Frontal cortex (tissue), 4 donors: ENCODE data around the gene AJUBA. TPM values are rescaled to one million over a fixed set of nuclear protein-coding genes. Genes with fewer than 3 reads are reported as not detected.
"Not testable (repeated sequence)": the region's sequence is repeated elsewhere in the genome, so short reads cannot be mapped to it uniquely, and the experiment has no call there.

ENCODE experiments used
- DNase-seq, 2 donors: peaks; one replicate each; pipeline ENCODE4 v3.0.0; 2012; ENCODE audit warnings: low spot score in 2 of 2
- FAIRE-seq: peaks from 2 replicates; lab custom pipeline; 2012; peaks lifted over from hg19 to GRCh38; lab: Jason Lieb, UNC
- total RNA-seq: library from RNA; depleted of rRNA; stranded (reverse); fragments of >200 nt; gene quantifications from one replicate; pipeline ENCODE4 v1.2.3, GENCODE V29; 2014
- donor health status: control.
- donor health status: control.
- donor health status: control.

The AJUBA gene
- total RNA-seq, 1 donor from 2014 or later, result 4.5 TPM

GRCh38 chr14:22981876-22982476, 375 bp downstream of the AJUBA start:
- no peak for DNase-seq

GRCh38 chr14:22981090-22981875, 1.1 kb downstream of the AJUBA start:
- FAIRE-seq (no peak), DNase-seq (no peak)

More at GRCh38 chr14:22981876-22982476, 375 bp downstream of the AJUBA start:
- FAIRE-seq, result no peak

GRCh38 chr14:22980672-22981089, 1.7 kb downstream of the AJUBA start:
- DNase-seq (no peak), FAIRE-seq (no peak)

GRCh38 chr14:22979748-22980392, 2.5 kb downstream of the AJUBA start:
- FAIRE-seq (no peak), DNase-seq (no peak)

- DNase-seq, result no peak
- no peak for FAIRE-seq
Observed at GRCh38 chr14:22978981-22979671, 3.2 kb downstream of the AJUBA start.

- no peak for DNase-seq
- no peak for FAIRE-seq
Observed at GRCh38 chr14:22978487-22978837, 3.9 kb downstream of the AJUBA start.

GRCh38 chr14:22977684-22978486, 4.5 kb downstream of the AJUBA start:
- DNase-seq (no peak), FAIRE-seq (no peak)

- FAIRE-seq, result no peak
- no peak for DNase-seq
Observed at GRCh38 chr14:22977434-22977683, 5.0 kb downstream of the AJUBA start.

- no peak for FAIRE-seq
- no peak for DNase-seq
Observed at GRCh38 chr14:22976620-22977433, 5.5 kb downstream of the AJUBA start.

GRCh38 chr14:22974530-22975313, 7.6 kb downstream of the AJUBA start:
- no peak for DNase-seq
- no peak for FAIRE-seq

GRCh38 chr14:22973217-22974032, 8.9 kb downstream of the AJUBA start:
- DNase-seq (peak in 1 of 2 donors; percentile 64), FAIRE-seq (no peak)

- FAIRE-seq (no peak), DNase-seq (no peak)
Observed at GRCh38 chr14:22972313-22972930, 9.9 kb downstream of the AJUBA start.

- FAIRE-seq, result no peak
Observed at GRCh38 chr14:22971152-22971551, 11.2 kb downstream of the AJUBA start.

GRCh38 chr14:22966783-22967269, 15.5 kb downstream of the AJUBA start:
- no peak for FAIRE-seq
- DNase-seq, result no peak

More at GRCh38 chr14:22971152-22971551, 11.2 kb downstream of the AJUBA start:
- DNase-seq, result no peak

GRCh38 chr14:22965916-22966782, 16.2 kb downstream of the AJUBA start:
- DNase-seq, FAIRE-seq: not testable (repeated sequence)
